GM12865 (cell line): ENCODE measurements around the gene UST.

Source experiments
- DNase-seq: peaks from one replicate; pipeline ENCODE4 v3.0.0; 2010; ENCODE audit warnings: low read depth
- H3K4me3 ChIP-seq: 2 replicates; pipeline ENCODE4 v1.5.1; 2011; ENCODE audit warnings: mild to moderate bottlenecking, low read depth, low read length, control low read depth
- TF ChIP-seq, protein P1 (sequence below): IDR thresholded peaks from 2 replicates; pipeline ENCODE4 v1.5.1; 2011; ENCODE audit warnings: low read length, control low read depth, low read depth, inconsistent platforms; ENCODE audit not compliant: insufficient read depth; ENCODE audit errors: missing control alignments

UST gene

DNA sequence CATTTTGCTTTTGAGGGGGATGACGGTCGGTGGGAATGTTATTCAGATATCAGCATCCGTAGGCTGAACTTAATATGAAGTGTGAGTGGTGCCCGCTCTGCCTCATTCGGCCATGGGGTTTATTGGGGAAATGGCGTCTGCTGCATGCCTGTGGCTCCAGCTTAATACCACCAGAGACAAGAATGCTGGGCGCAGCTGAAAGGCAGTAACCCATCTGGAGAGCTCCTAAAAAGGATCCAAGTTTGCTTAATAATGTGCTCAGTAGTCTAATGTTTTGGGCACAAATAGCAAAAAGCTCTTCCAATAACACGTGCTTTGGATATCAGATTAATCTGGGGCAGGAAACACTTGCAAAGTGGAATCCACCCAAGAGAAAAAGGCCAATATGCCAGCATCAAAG lies 297.7 kb downstream of the UST start:
- TF ChIP-seq, protein P1, sequence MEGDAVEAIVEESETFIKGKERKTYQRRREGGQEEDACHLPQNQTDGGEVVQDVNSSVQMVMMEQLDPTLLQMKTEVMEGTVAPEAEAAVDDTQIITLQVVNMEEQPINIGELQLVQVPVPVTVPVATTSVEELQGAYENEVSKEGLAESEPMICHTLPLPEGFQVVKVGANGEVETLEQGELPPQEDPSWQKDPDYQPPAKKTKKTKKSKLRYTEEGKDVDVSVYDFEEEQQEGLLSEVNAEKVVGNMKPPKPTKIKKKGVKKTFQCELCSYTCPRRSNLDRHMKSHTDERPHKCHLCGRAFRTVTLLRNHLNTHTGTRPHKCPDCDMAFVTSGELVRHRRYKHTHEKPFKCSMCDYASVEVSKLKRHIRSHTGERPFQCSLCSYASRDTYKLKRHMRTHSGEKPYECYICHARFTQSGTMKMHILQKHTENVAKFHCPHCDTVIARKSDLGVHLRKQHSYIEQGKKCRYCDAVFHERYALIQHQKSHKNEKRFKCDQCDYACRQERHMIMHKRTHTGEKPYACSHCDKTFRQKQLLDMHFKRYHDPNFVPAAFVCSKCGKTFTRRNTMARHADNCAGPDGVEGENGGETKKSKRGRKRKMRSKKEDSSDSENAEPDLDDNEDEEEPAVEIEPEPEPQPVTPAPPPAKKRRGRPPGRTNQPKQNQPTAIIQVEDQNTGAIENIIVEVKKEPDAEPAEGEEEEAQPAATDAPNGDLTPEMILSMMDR = no peak
- DNase-seq = no peak
- no peak overlapping the region for H3K4me3 ChIP-seq

DNA sequence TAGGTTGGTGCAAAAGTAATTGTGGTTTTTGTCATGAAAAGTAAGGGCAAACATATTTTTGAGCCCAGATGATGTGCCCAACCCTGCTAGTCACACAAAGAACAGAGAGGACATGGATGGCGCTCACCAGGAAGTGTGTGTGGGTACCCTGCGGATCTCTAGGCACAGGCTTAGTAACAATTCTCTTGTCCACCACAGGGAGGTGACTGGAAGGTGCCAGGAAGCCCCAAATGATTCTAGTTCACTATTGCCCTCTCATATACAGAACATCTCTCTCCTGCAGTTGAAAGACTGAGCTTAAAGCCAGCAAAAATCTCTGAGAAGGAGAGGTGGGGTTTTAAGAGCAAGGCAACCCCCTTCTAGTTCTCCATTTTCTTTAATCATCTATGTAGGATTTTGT lies 298.6 kb downstream of the UST start:
- DNase-seq = peak; percentile 62
- TF ChIP-seq, protein P1 = peak; percentile 27
- H3K4me3 ChIP-seq = peak overlapping the region; percentile 33; the same call in 1 of the 2 replicates

DNA sequence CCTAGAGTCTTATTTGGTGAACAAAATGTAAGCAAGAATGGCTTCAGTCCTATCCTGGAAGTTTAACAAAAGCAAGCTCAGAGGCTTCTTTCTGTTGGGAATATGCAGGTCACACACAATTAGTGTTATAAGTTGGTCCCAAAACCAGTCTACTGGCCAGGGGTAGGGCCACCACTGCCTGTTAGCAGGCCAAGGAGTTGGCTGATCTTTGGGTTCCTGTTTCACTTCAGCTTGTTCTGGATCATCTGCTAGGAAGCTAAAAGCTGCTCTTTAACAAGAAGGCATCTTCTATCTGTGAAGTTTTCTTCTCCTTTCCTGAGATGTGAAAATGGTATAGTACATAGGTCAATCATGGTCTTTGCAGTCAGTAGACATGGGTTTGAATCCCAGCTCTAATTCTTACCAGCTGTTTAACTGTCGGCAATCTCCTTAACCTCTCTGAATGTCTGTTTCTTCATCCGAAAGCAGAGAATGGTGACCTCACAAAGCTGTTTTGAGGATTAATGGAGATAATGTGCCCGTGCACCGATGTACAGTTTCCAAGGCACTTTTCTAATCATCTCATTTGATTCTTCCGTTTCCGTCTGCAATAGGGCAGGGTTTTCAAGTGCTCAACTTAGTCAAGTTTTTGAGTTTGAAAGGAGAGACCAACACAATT lies 299.5 kb downstream of the UST start:
- DNase-seq = no peak
- H3K4me3 ChIP-seq = peak overlapping the region; percentile 33
- TF ChIP-seq, protein P1 = no peak

DNA sequence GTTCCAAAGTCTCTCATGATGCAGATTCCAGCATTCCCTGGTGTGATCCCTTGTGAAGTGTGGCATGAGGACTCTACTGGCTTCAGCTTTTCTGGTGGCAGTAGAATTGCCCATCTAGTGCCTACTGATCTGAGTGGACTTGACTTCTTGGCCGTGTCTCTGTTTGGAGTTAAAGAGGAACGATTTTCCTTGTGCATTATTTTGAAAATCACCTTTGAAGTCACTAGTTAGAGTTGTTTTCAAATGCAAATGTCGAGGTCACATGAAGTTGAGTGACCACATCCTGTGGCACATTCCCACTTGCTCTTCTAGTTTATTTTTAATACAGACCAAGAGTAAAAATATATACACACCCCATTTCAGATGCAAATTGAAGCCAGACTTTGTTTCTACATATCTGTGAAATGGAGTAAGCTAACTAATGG lies 300.0 kb downstream of the UST start:
- DNase-seq = peak; percentile 78
- TF ChIP-seq, protein P1 = no peak
- peak overlapping the region; percentile 33 for H3K4me3 ChIP-seq

DNA sequence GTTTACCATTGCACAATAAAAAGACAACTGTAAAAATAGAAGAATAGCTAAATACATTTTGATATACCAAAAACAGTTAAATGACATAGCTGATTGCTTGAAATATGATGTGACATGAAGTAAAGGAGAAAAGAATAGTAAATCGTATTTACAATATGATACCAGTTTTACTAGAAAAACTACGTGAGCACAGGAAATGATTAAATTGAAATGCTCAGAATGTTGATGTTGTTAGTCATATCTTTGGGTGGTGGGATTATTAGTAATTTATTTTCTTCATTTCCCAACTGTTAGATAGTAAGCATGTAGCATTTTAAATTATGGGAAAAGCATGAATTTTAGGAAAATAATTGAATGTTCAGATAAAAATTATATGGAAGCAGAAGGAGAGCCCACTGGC lies 302.4 kb downstream of the UST start:
- no peak for DNase-seq
- H3K4me3 ChIP-seq = no peak overlapping the region
- TF ChIP-seq, protein P1 = no peak

DNA sequence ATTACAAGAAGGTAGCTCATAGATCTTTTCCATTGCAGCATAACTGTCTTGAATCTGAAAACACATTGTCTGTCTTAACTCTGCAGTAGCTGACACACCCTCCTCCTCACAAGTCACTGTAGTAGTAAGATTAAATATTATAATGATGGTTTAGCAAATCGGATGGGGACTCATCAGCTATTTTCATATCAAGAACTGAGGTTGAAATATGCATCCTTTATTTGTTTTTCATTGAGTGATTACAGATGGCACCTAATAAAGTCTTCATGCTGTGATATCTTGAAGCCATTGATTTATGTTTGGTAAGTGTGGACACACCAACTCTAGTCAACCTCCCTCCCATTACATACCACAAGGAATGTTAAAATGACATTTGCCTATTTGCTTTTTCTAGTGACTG lies 303.3 kb downstream of the UST start:
- DNase-seq = no peak
- TF ChIP-seq, protein P1 = no peak
- no peak overlapping the region for H3K4me3 ChIP-seq
